H9 (cell line): ENCODE data around the gene MYL11. TPM values are rescaled to one million over a fixed set of nuclear protein-coding genes. Genes with fewer than 3 reads are reported as not detected.

Experiments used
- DNase-seq: peaks from one replicate; pipeline ENCODE4 v3.0.0-alpha.2; 2017
- H2AFZ ChIP-seq: one replicate; pipeline ENCODE4 v1.6.1; 2013; ENCODE audit warnings: mild to moderate bottlenecking, low read length, control low read depth, moderate library complexity
- H2AK5ac ChIP-seq: 2 replicates; pipeline ENCODE4 v1.6.1; 2013; ENCODE audit warnings: low read length, control low read depth, mixed read lengths; ENCODE audit not compliant: insufficient read length
- H2BK120ac ChIP-seq: one replicate; pipeline ENCODE4 v1.6.1; 2013; ENCODE audit warnings: low read depth, mild to moderate bottlenecking, low read length, control low read depth, inconsistent platforms; ENCODE audit not compliant: poor library complexity, severe bottlenecking
- H2BK12ac ChIP-seq: 2 replicates; pipeline ENCODE4 v1.6.1; 2013; ENCODE audit warnings: low read length, control low read depth, mixed read lengths, low read depth; ENCODE audit not compliant: insufficient read length
- H2BK15ac ChIP-seq: 2 replicates; pipeline ENCODE4 v1.6.1; 2013; ENCODE audit warnings: low read depth, low read length, control low read depth
- H2BK20ac ChIP-seq: one replicate; pipeline ENCODE4 v1.6.1; 2013; ENCODE audit warnings: low read depth, mild to moderate bottlenecking, low read length, control low read depth, inconsistent platforms; ENCODE audit not compliant: poor library complexity, severe bottlenecking
- H2BK5ac ChIP-seq: 2 replicates; pipeline ENCODE4 v1.6.1; 2013; ENCODE audit warnings: low read length, control low read depth, mixed read lengths; ENCODE audit not compliant: insufficient read length
- H3K14ac ChIP-seq: 2 replicates; pipeline ENCODE4 v1.6.1; 2013; ENCODE audit warnings: low read length, control low read depth; ENCODE audit not compliant: insufficient read depth
- H3K18ac ChIP-seq: 2 replicates; pipeline ENCODE4 v1.6.1; 2013; ENCODE audit warnings: low read depth, mild to moderate bottlenecking, mixed read lengths, low read length, control low read depth; ENCODE audit not compliant: insufficient read length
- H3K23ac ChIP-seq: 2 replicates; pipeline ENCODE4 v1.6.1; 2013; ENCODE audit warnings: low read length, control low read depth, mixed read lengths, low read depth; ENCODE audit not compliant: insufficient read length
- H3K23me2 ChIP-seq: 2 replicates; pipeline ENCODE4 v1.6.1; 2013; ENCODE audit warnings: low read depth, mild to moderate bottlenecking, mixed read lengths, low read length, control low read depth; ENCODE audit not compliant: insufficient read length, poor library complexity, severe bottlenecking
- H3K27ac ChIP-seq: 2 replicates; pipeline ENCODE4 v1.5.1; 2013; ENCODE audit warnings: low read length, control low read depth, mixed read lengths, low read depth; ENCODE audit not compliant: insufficient read length
- H3K27me3 ChIP-seq: 2 replicates; pipeline ENCODE4 v1.6.1; 2013; ENCODE audit warnings: low read length, control low read depth, inconsistent platforms; ENCODE audit not compliant: insufficient read depth
- H3K4ac ChIP-seq: 2 replicates; pipeline ENCODE4 v1.6.1; 2013; ENCODE audit warnings: low read depth, mild to moderate bottlenecking, control low read depth, inconsistent platforms, low read length, moderate library complexity
- H3K4me1 ChIP-seq: 2 replicates; pipeline ENCODE4 v1.6.1; 2013; ENCODE audit warnings: low read length, control low read depth, inconsistent platforms; ENCODE audit not compliant: insufficient read depth
- H3K4me2 ChIP-seq: 2 replicates; pipeline ENCODE4 v1.6.1; 2013; ENCODE audit warnings: low read length, control low read depth, mixed read lengths; ENCODE audit not compliant: insufficient read length, insufficient read depth
- H3K56ac ChIP-seq: 2 replicates; pipeline ENCODE4 v1.6.1; 2013; ENCODE audit warnings: low read depth, mild to moderate bottlenecking, mixed read lengths, low read length, control low read depth; ENCODE audit not compliant: insufficient read length
- H3K79me1 ChIP-seq: 2 replicates; pipeline ENCODE4 v1.6.1; 2013; ENCODE audit warnings: low read depth, mild to moderate bottlenecking, moderate library complexity, low read length, control low read depth, inconsistent platforms; ENCODE audit not compliant: insufficient read depth, poor library complexity, severe bottlenecking
- H3K79me2 ChIP-seq: 2 replicates; pipeline ENCODE4 v1.6.1; 2013; ENCODE audit warnings: low read length, control low read depth, inconsistent platforms; ENCODE audit not compliant: insufficient read depth
- H3K9ac ChIP-seq: 2 replicates; pipeline ENCODE4 v1.6.1; 2013; ENCODE audit warnings: low read length, control low read depth, mixed read lengths; ENCODE audit not compliant: insufficient read length; ENCODE audit errors: extremely low read depth
- H3K9me3 ChIP-seq: one replicate; pipeline ENCODE4 v1.6.1; 2013; ENCODE audit warnings: low read depth, low read length, inconsistent platforms; ENCODE audit not compliant: control insufficient read depth
- H3T11ph ChIP-seq: one replicate; pipeline ENCODE4 v1.6.1; 2013; ENCODE audit warnings: mild to moderate bottlenecking, low read length, control low read depth, inconsistent platforms
- H4K20me1 ChIP-seq: one replicate; pipeline ENCODE4 v1.6.1; 2013; ENCODE audit not compliant: control insufficient read depth, insufficient read length, insufficient read depth
- H4K5ac ChIP-seq: 2 replicates; pipeline ENCODE4 v1.6.1; 2013; ENCODE audit warnings: low read depth, mild to moderate bottlenecking, mixed read lengths, low read length, control low read depth; ENCODE audit not compliant: insufficient read length
- H4K8ac ChIP-seq: replicated peaks from 2 replicates; pipeline ENCODE4 v1.6.1; 2013; ENCODE audit warnings: low read length, control low read depth, mixed read lengths, low read depth; ENCODE audit not compliant: insufficient read length
- H4K91ac ChIP-seq: 2 replicates; pipeline ENCODE4 v1.6.1; 2013; ENCODE audit warnings: low read depth, mild to moderate bottlenecking, moderate library complexity, mixed read lengths, low read length, control low read depth; ENCODE audit not compliant: insufficient read length
- H3K27ac Mint-ChIP-seq, 3 experiments: 2 replicates in 2 of 3; 3 replicates in 1 of 3; pipeline ENCODE4 v1.8.0; 2020 to 2021; ENCODE audit warnings: mixed read lengths in 3 of 3, mild to moderate bottlenecking in 1 of 3, moderate library complexity in 1 of 3
- H3K27me3 Mint-ChIP-seq: 2 replicates; pipeline ENCODE4 v1.8.0; 2021; ENCODE audit warnings: low read depth, mild to moderate bottlenecking, moderate library complexity, mixed read lengths
- H3K36me3 Mint-ChIP-seq, 3 experiments: 2 replicates in 2 of 3; 3 replicates in 1 of 3; pipeline ENCODE4 v1.8.0; 2020 to 2021; ENCODE audit warnings: low read depth in 3 of 3, mixed read lengths in 3 of 3; ENCODE audit not compliant: insufficient read depth in 1 of 3
- H3K4me1 Mint-ChIP-seq, 2 experiments: 2 replicates each; pipeline ENCODE4 v1.8.0; 2020; ENCODE audit warnings: mixed read lengths in 2 of 2
- H3K4me3 Mint-ChIP-seq, 2 experiments: 2 replicates in 1 of 2; 3 replicates in 1 of 2; pipeline ENCODE4 v1.8.0; 2020 to 2021; ENCODE audit warnings: mild to moderate bottlenecking in 2 of 2, mixed read lengths in 2 of 2, moderate library complexity in 1 of 2
- H3K9me3 Mint-ChIP-seq, 2 experiments: 2 replicates in 1 of 2; 3 replicates in 1 of 2; pipeline ENCODE4 v1.8.0; 2020; ENCODE audit warnings: mild to moderate bottlenecking in 2 of 2, mixed read lengths in 2 of 2, moderate library complexity in 1 of 2
- WGBS: extraction: QIAGEN DNeasy Blood & Tissue Kit; methylation state at CpG from one replicate; pipeline ENCODE4 v1.1.7; 2013; ENCODE audit warnings: missing lambda C conversion rate, low lambda C conversion rate, mixed read lengths; ENCODE audit not compliant: insufficient read length; ENCODE audit errors: extremely low coverage; 5-methylcytosine and 5-hydroxymethylcytosine counted together
- total RNA-seq: library from RNA; stranded (reverse); gene quantifications from 2 replicates; pipeline ENCODE4 v1.2.1, GENCODE V29; 2021
- TF ChIP-seq, protein P1 (sequence below): fragments of 200-600 bp; sonication (generic); conservative IDR thresholded peaks from 3 replicates; pipeline ENCODE4 v1.8.0; 2021; ENCODE audit warnings: antibody characterized with exemption, mild to moderate bottlenecking

MYL11 gene
- total RNA-seq, 1 experiment from 2014 or later: 0.70 TPM

GRCh38 chr16:30372038-30372712 is 2.4 kb upstream of the MYL11 start:
- Histone ChIP-seq H2BK120ac (no peak overlapping the region), H2BK12ac (peak overlapping the region; percentile 12), H3K79me1 (peaks cover 3% of the 10 kb centered on the region), H3K9me3 (no peaks in the 10 kb centered on the region), H4K8ac (no peak overlapping the region), H3K27me3 (no peaks in the 10 kb centered on the region), H3K27ac (no peak overlapping the region), H3K18ac (no peak overlapping the region), H3K9ac (no peak overlapping the region), H3T11ph (no peak overlapping the region), H4K20me1 (no peaks in the 10 kb centered on the region), H2BK20ac (no peak overlapping the region), H2BK15ac (no peak overlapping the region), H3K4me2 (peak overlapping the region; percentile 52), H4K91ac (no peak overlapping the region), H3K23me2 (peaks cover 10% of the 10 kb centered on the region), H4K5ac (no peak overlapping the region), H3K56ac (no peak overlapping the region), H3K14ac (no peak overlapping the region), H2AK5ac (no peak overlapping the region), H3K4ac (no peak overlapping the region), H3K4me1 (peaks cover 6% of the 10 kb centered on the region), H3K23ac (no peak overlapping the region), H2BK5ac (no peak overlapping the region), H2AFZ (no peak overlapping the region), H3K79me2 (no peaks in the 10 kb centered on the region; the same call in none of the 2 replicates)
- Mint-ChIP-seq H3K27me3 (peaks cover 2% of the 10 kb centered on the region; the same call in 1 of the 2 replicates), H3K36me3 (no peaks in the 10 kb centered on the region; a peak in 1 of 7 replicates), H3K4me1 (peaks cover 35 to 52% of the 10 kb centered on the region in 2 experiments), H3K9me3 (peaks cover 0 to 4% of the 10 kb centered on the region in 2 experiments; a peak in 4 of 5 replicates), H3K4me3 (peak overlapping the region; percentile 62 to 79; a peak in 4 of 5 replicates), H3K27ac (peak overlapping the region in 2 of 3 experiments; percentile 62 to 87; a peak in 2 of 7 replicates)
- DNase-seq: no peak
- no CpG with 5 or more reads among the region's 6 CpGs for WGBS
- TF ChIP-seq, protein P1, sequence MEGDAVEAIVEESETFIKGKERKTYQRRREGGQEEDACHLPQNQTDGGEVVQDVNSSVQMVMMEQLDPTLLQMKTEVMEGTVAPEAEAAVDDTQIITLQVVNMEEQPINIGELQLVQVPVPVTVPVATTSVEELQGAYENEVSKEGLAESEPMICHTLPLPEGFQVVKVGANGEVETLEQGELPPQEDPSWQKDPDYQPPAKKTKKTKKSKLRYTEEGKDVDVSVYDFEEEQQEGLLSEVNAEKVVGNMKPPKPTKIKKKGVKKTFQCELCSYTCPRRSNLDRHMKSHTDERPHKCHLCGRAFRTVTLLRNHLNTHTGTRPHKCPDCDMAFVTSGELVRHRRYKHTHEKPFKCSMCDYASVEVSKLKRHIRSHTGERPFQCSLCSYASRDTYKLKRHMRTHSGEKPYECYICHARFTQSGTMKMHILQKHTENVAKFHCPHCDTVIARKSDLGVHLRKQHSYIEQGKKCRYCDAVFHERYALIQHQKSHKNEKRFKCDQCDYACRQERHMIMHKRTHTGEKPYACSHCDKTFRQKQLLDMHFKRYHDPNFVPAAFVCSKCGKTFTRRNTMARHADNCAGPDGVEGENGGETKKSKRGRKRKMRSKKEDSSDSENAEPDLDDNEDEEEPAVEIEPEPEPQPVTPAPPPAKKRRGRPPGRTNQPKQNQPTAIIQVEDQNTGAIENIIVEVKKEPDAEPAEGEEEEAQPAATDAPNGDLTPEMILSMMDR: no peak
